Keratinocyte (primary cell): Measurements from ENCODE around the gene S100PBP. TPM values are rescaled to one million over a fixed set of nuclear protein-coding genes. Genes with fewer than 3 reads are reported as not detected.

ENCODE experiments used
- DNase-seq: peaks from one replicate; pipeline ENCODE4 v3.0.0-alpha.2; 2011; ENCODE audit warnings: low read depth, missing footprints, low spot score
- FAIRE-seq: peaks from 2 replicates; lab custom pipeline; 2011; peaks lifted over from hg19 to GRCh38; lab: Jason Lieb, UNC
- H2AFZ ChIP-seq: 2 replicates; pipeline ENCODE4 v1.6.0; 2012; ENCODE audit warnings: low read length, control low read depth, inconsistent platforms; ENCODE audit not compliant: control insufficient read depth
- H3K27ac ChIP-seq: 2 replicates; pipeline ENCODE4 v1.5.1; 2011; ENCODE audit warnings: low read length; ENCODE audit not compliant: control insufficient read depth, insufficient read depth
- H3K27me3 ChIP-seq: 3 replicates; pipeline ENCODE4 v1.6.0; 2011; ENCODE audit warnings: low read length; ENCODE audit not compliant: control insufficient read depth, insufficient read depth; ENCODE audit errors: extremely low read depth
- H3K36me3 ChIP-seq, 2 experiments: 2 replicates in 1 of 2; 3 replicates in 1 of 2; pipeline ENCODE4 v1.5.1; 2011; ENCODE audit warnings: low read length in 2 of 2, mild to moderate bottlenecking in 1 of 2; ENCODE audit not compliant: control insufficient read depth in 2 of 2, insufficient read depth in 2 of 2; ENCODE audit errors: extremely low read depth in 1 of 2
- H3K4me1 ChIP-seq: 3 replicates; pipeline ENCODE4 v1.5.1; 2011; ENCODE audit warnings: low read length; ENCODE audit not compliant: control insufficient read depth, insufficient read depth; ENCODE audit errors: extremely low read depth
- H3K4me2 ChIP-seq: 3 replicates; pipeline ENCODE4 v1.6.0; 2011; ENCODE audit warnings: low read depth, low read length; ENCODE audit not compliant: control insufficient read depth, insufficient read depth; ENCODE audit errors: extremely low read depth
- H3K4me3 ChIP-seq, 3 experiments: fragments of 200-600 bp in 1 of 3; sonication (generic) in 1 of 3; 2 replicates in 2 of 3; 3 replicates in 1 of 3; pipeline ENCODE4 v1.5.1; 2011 to 2016; ENCODE audit warnings: low read length in 3 of 3, mild to moderate bottlenecking in 3 of 3, control low read depth in 2 of 3, inconsistent platforms in 1 of 3, low read depth in 1 of 3, mixed read lengths in 1 of 3, mixed run types in 1 of 3, moderate library complexity in 1 of 3; ENCODE audit not compliant: control insufficient read depth in 2 of 3, insufficient read depth in 2 of 3; ENCODE audit errors: extremely low read depth in 1 of 3
- H3K79me2 ChIP-seq: 2 replicates; pipeline ENCODE4 v1.6.0; 2012; ENCODE audit warnings: low read length; ENCODE audit not compliant: control insufficient read depth, insufficient read depth
- H3K9ac ChIP-seq: 3 replicates; pipeline ENCODE4 v1.6.0; 2011; ENCODE audit warnings: low read length; ENCODE audit not compliant: control insufficient read depth, insufficient read depth; ENCODE audit errors: extremely low read depth
- H3K9me1 ChIP-seq: 3 replicates; pipeline ENCODE4 v1.6.0; 2011; ENCODE audit warnings: low read length; ENCODE audit not compliant: control insufficient read depth, insufficient read depth; ENCODE audit errors: extremely low read depth
- H3K9me3 ChIP-seq: 2 replicates; pipeline ENCODE4 v1.5.1; 2012; ENCODE audit warnings: low read depth, low read length; ENCODE audit not compliant: control insufficient read depth
- H4K20me1 ChIP-seq: 3 replicates; pipeline ENCODE4 v1.6.0; 2011; ENCODE audit warnings: low read length; ENCODE audit not compliant: control insufficient read depth, insufficient read depth; ENCODE audit errors: extremely low read depth
- EZH2 ChIP-seq: IDR thresholded peaks from one replicate; pipeline ENCODE4 v1.6.1; 2012; ENCODE audit warnings: inconsistent platforms, mild to moderate bottlenecking, low read length, moderate library complexity
- dilution Hi-C: fragments of 300-500 bp; cut with MboI; formaldehyde crosslinking; loops from one replicate; pipeline ENCODE4 v1.7.0; 2020; ENCODE audit warnings: low sequenced_read_pairs; ENCODE audit not compliant: extremely low pct_ligation_motif_present
- polyA plus RNA-seq, 5 experiments: library from polyadenylated mRNA; depleted of rRNA in 3 of 5; stranded (reverse) in 3 of 5; stranded (forward) in 1 of 5; unstranded in 1 of 5; fragments of >200 nt; gene quantifications; 1 replicate in 1 of 5; 2 replicates in 3 of 5; 3 replicates in 1 of 5; pipeline versions ENCODE4 v1.2.1 to v1.2.3, GENCODE V29; 2011 to 2012; ENCODE audit warnings: missing spikeins in 2 of 5, low read depth in 1 of 5, low replicate concordance in 1 of 5
- TF ChIP-seq, protein P1 (sequence below), 3 experiments: IDR thresholded peaks in 1 of 3; conservative IDR thresholded peaks in 1 of 3; optimal IDR thresholded peaks in 1 of 3; 2 replicates in 2 of 3; 3 replicates in 1 of 3; pipeline versions ENCODE3 to v1.5.1; 2011; ENCODE audit warnings: low read length in 3 of 3, mild to moderate bottlenecking in 3 of 3, moderate library complexity in 2 of 3, control low read depth in 1 of 3, inconsistent platforms in 1 of 3; ENCODE audit not compliant: insufficient read depth in 2 of 3; ENCODE audit errors: extremely low read depth in 1 of 3

Gene S100PBP
- polyA plus RNA-seq, 1 donor (not counting 4 experiments of a cell fraction or from before 2014, with no cell fraction given), result 29.0 TPM

DNA sequence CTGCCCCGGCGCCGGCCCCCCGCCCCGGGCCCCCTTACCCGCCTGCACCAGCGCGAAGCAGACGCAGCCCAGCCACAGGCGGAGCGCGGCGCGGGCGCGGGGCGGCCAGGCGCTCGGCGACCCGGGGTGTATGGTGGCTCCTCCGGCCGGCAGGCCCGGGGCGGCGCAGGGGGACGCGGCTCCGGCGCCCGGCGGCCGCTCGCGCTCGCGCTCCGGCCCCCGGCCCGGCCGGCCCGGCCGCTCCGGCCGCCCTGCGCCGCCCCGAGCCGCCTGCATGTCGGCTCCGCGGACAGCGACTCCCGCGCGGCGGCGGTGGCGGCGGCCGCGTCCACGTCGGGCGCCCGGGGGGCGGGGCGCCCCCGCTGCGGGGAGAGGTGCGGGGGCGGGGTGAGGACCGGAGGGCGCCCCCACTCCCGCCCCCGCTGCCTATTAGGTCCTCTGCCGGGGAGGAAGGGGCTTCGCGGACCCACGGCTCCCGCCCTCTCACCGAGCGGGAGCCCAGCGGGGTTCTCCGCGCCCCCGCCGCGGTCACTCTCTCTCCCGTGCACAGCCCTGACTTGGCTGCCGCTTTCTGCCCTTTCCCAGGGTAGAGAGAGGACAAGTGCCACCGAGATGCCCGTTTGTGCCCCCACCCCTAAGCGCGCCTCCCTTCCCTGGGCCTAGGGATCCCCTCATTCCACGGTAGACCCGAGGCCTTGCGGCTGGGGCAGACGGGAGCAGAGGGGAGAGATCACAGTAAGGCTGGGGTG, 53.3 kb downstream of the S100PBP start, which contains the start of gene FNDC5:
Gene FNDC5 (minus strand): TSS at position 298 of the 749 bp plus-strand sequence.
- Histone ChIP-seq H2AFZ (no peak within 1 kb of the TSS), H3K27me3 (peaks cover 24% of the 10 kb centered on the region), H3K9me3 (no peaks in the 10 kb centered on the region), H3K36me3 (no peaks in the 10 kb centered on the region), H3K4me2 (peak within 1 kb of the TSS; percentile 54), H3K9ac (no peak within 1 kb of the TSS), H3K4me1 (no peaks in the 10 kb centered on the region), H3K4me3 (peak within 1 kb of the TSS in 1 of 3 experiments; percentile 33), H3K27ac (no peak within 1 kb of the TSS), H3K79me2 (no peaks in the 10 kb centered on the region), H4K20me1 (no peaks in the 10 kb centered on the region), H3K9me1 (no peaks in the 10 kb centered on the region)
- FAIRE-seq (no peak), DNase-seq (no peak)
- dilution Hi-C loops, result no loop called here
- TF ChIP-seq, protein P1, sequence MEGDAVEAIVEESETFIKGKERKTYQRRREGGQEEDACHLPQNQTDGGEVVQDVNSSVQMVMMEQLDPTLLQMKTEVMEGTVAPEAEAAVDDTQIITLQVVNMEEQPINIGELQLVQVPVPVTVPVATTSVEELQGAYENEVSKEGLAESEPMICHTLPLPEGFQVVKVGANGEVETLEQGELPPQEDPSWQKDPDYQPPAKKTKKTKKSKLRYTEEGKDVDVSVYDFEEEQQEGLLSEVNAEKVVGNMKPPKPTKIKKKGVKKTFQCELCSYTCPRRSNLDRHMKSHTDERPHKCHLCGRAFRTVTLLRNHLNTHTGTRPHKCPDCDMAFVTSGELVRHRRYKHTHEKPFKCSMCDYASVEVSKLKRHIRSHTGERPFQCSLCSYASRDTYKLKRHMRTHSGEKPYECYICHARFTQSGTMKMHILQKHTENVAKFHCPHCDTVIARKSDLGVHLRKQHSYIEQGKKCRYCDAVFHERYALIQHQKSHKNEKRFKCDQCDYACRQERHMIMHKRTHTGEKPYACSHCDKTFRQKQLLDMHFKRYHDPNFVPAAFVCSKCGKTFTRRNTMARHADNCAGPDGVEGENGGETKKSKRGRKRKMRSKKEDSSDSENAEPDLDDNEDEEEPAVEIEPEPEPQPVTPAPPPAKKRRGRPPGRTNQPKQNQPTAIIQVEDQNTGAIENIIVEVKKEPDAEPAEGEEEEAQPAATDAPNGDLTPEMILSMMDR (optimal IDR thresholded peaks at IDR 0.05 in 1 of 3, IDR thresholded peaks at IDR 0.05 in 1 of 3, conservative IDR thresholded peaks at IDR 0.05 in 1 of 3; ENCODE audit: extremely low read depth in 1 of 3, insufficient read depth in 2 of 3, low read length in 3 of 3), result no peak
- no peak for TF ChIP-seq EZH2

DNA sequence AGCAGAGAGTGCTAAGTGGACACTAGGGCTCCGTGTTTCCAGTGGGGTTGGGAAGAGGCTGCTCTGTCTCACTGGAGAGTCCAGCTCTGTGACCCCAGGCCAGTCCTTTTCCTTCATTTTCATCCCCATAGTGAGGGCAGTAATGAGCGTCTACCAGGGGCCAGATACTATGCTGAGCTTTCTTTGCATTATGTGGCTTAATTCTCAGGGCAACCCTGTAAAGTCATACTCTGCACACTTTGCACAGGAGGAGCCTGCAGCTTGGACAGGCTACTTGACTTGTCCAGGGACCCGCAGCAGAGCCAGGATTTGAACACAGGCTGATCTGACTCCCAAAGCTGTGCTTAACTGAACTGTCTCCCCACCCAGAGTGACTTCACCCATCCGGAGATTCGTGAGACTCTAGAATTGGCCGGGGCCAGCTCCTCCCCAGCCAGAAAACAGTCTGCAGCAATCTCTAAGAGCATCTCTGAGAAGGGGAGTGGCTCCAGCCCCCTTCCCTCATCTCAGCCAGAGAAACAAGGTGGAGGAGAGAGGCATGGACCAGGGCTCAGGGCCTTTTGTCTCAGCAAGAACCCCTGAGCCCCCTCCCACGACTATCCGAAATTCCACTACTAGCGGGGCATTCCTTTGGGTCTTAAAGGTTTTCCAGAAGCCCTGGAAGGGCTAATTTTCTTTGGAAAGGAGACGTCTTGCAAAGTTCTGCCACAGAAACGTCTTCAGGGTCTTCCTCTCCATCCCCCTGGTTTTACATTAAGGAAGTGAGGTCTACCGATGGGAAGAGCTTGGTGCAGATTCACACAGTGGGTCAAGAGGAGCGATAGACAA, 54.1 kb downstream of the S100PBP start:
- peak overlapping the region; percentile 54 for H3K4me2 ChIP-seq
- FAIRE-seq, result no peak
- dilution Hi-C loops, result no loop called here

More for the DNA sequence above, 54.1 kb downstream of the S100PBP start:
- Histone ChIP-seq H3K4me3 (peak overlapping the region in 1 of 3 experiments; percentile 33), H3K9me1 (no peaks in the 10 kb centered on the region), H2AFZ (no peak overlapping the region), H3K9me3 (no peaks in the 10 kb centered on the region), H3K9ac (no peak overlapping the region), H3K27ac (no peak overlapping the region), H3K79me2 (no peaks in the 10 kb centered on the region), H3K36me3 (no peaks in the 10 kb centered on the region), H3K27me3 (peaks cover 24% of the 10 kb centered on the region), H4K20me1 (no peaks in the 10 kb centered on the region), H3K4me1 (no peaks in the 10 kb centered on the region)
- TF ChIP-seq, protein P1 (optimal IDR thresholded peaks at IDR 0.05 in 1 of 3, IDR thresholded peaks at IDR 0.05 in 1 of 3, conservative IDR thresholded peaks at IDR 0.05 in 1 of 3; ENCODE audit: extremely low read depth in 1 of 3, insufficient read depth in 2 of 3, low read length in 3 of 3), result no peak
- peak; percentile 98 for TF ChIP-seq EZH2
- no peak for DNase-seq
